Suprapubic skin (tissue), 4 donors: ENCODE measurements around the gene P4HB. TPM values are rescaled to one million over a fixed set of nuclear protein-coding genes. Genes with fewer than 3 reads are reported as not detected.

Experiments used
- DNase-seq, 2 donors: peaks; one replicate each; pipeline ENCODE4 v3.0.0-alpha.2; 2019; ENCODE audit warnings: low spot score in 2 of 2
- H3K27ac ChIP-seq: fragments of 200-600 bp; sonication (generic); one replicate; pipeline ENCODE4 v1.5.1; 2019
- H3K27me3 ChIP-seq: fragments of 200-600 bp; sonication (generic); one replicate; pipeline ENCODE4 v1.5.1; 2019
- H3K36me3 ChIP-seq: fragments of 200-600 bp; sonication (generic); one replicate; pipeline ENCODE4 v1.5.1; 2019
- H3K4me1 ChIP-seq: fragments of 200-600 bp; sonication (generic); one replicate; pipeline ENCODE4 v1.5.1; 2019
- H3K4me3 ChIP-seq: fragments of 200-600 bp; sonication (generic); one replicate; pipeline ENCODE4 v1.5.1; 2019; ENCODE audit warnings: mild to moderate bottlenecking
- H3K9me3 ChIP-seq: fragments of 200-600 bp; sonication (generic); one replicate; pipeline ENCODE4 v1.5.1; 2019
- CTCF ChIP-seq, 2 donors: fragments of 200-600 bp in 1 of 2; fragments of 450-650 bp in 1 of 2; sonication (generic) in 1 of 2; IDR thresholded peaks; one replicate each; pipeline ENCODE4 v1.5.1; 2016 to 2019; ENCODE audit warnings: antibody characterized with exemption in 2 of 2, mild to moderate bottlenecking in 1 of 2, moderate library complexity in 1 of 2
- EP300 ChIP-seq: sonication (generic); formaldehyde crosslinking; IDR thresholded peaks from one replicate; pipeline ENCODE4 v1.6.1; 2017; ENCODE audit warnings: antibody characterized with exemption
- POLR2A ChIP-seq, 2 donors: fragments of 450-650 bp; IDR thresholded peaks; one replicate each; pipeline ENCODE4 v1.6.1; 2017; ENCODE audit warnings: antibody characterized with exemption in 2 of 2, mild to moderate bottlenecking in 2 of 2, moderate library complexity in 2 of 2
- POLR2AphosphoS5 ChIP-seq, 3 donors: sonication (generic); formaldehyde crosslinking; IDR thresholded peaks; one replicate each; pipeline ENCODE4 v1.6.1; 2017; ENCODE audit warnings: antibody characterized with exemption in 3 of 3
- WGBS: methylation state at CpG from one replicate; pipeline ENCODE4 v1.1.5; 2018; 5-methylcytosine and 5-hydroxymethylcytosine counted together
- total RNA-seq, 4 donors: library from RNA; depleted of rRNA; stranded (reverse); fragments of >200 nt; gene quantifications; one replicate each; pipeline ENCODE4 v1.1.0, GENCODE V29; 2016

The P4HB gene
- 1,000 to 10,000 TPM in 1 of 4 donors, 100 to 1,000 TPM in 3; 521 to 1,041 (median 898) TPM for total RNA-seq

- Histone ChIP-seq H3K4me3 (peak within 1 kb of the TSS; percentile 92), H3K36me3 (peaks cover 18% of the 10 kb centered on the region), H3K4me1 (peaks cover 76% of the 10 kb centered on the region), H3K27ac (peak within 1 kb of the TSS; percentile 97), H3K9me3 (no peaks in the 10 kb centered on the region), H3K27me3 (no peaks in the 10 kb centered on the region)
- no peak for DNase-seq
- WGBS: 0% methylated on average over 28 of the region's 95 CpGs
- TF ChIP-seq POLR2A (IDR thresholded peaks at IDR 0.05) (peak; percentile 85 to 86), CTCF (IDR thresholded peaks at IDR 0.05) (no peak), POLR2AphosphoS5 (IDR thresholded peaks at IDR 0.05) (peak in 1 of 3 donors; percentile 72)
Measured at GRCh38 chr17:81859906-81860755, at the start of gene P4HB. P4HB (minus strand) TSS chr17:81860535; CDS start chr17:81860471, 64 bp downstream.

GRCh38 chr17:81909231-81909630 is 48.9 kb upstream of the P4HB start:
- peaks cover 28% of the 10 kb centered on the region for H3K4me1 ChIP-seq
- TF ChIP-seq CTCF (IDR thresholded peaks at IDR 0.05) (no peak), POLR2AphosphoS5 (IDR thresholded peaks at IDR 0.05) (no peak), POLR2A (IDR thresholded peaks at IDR 0.05) (no peak), EP300 (no peak)
- H3K9me3 ChIP-seq: no peaks in the 10 kb centered on the region
- no peaks in the 10 kb centered on the region for H3K27me3 ChIP-seq
- no peak overlapping the region for H3K27ac ChIP-seq
- 96% methylated on average over 8 of the region's 12 CpGs for WGBS
- no peak for DNase-seq
- peaks cover 53% of the 10 kb centered on the region for H3K36me3 ChIP-seq
- no peak overlapping the region for H3K4me3 ChIP-seq

- TF ChIP-seq POLR2AphosphoS5 (IDR thresholded peaks at IDR 0.05) (no peak), CTCF (IDR thresholded peaks at IDR 0.05) (no peak), POLR2A (IDR thresholded peaks at IDR 0.05) (no peak), EP300 (no peak)
- WGBS: no CpG with 5 or more reads among the region's 11 CpGs
- peaks cover 53% of the 10 kb centered on the region for H3K36me3 ChIP-seq
Measured at GRCh38 chr17:81908793-81909192, 48.5 kb upstream of the P4HB start.

GRCh38 chr17:81907219-81908145 is 47.1 kb upstream of the P4HB start:
- H3K9me3 ChIP-seq: no peaks in the 10 kb centered on the region
- 97% methylated on average over 18 of the region's 26 CpGs for WGBS
- no peaks in the 10 kb centered on the region for H3K27me3 ChIP-seq
- H3K27ac ChIP-seq: no peak overlapping the region
- H3K4me3 ChIP-seq: no peak overlapping the region
- peaks cover 30% of the 10 kb centered on the region for H3K4me1 ChIP-seq
- peaks cover 41% of the 10 kb centered on the region for H3K36me3 ChIP-seq
- TF ChIP-seq POLR2A (IDR thresholded peaks at IDR 0.05) (no peak), CTCF (IDR thresholded peaks at IDR 0.05) (no peak), EP300 (no peak), POLR2AphosphoS5 (IDR thresholded peaks at IDR 0.05) (no peak)
- no peak for DNase-seq

More at GRCh38 chr17:81908793-81909192, 48.5 kb upstream of the P4HB start:
- no peak overlapping the region for H3K27ac ChIP-seq
- H3K9me3 ChIP-seq: no peaks in the 10 kb centered on the region
- peaks cover 28% of the 10 kb centered on the region for H3K4me1 ChIP-seq
- no peak for DNase-seq
- H3K4me3 ChIP-seq: no peak overlapping the region
- H3K27me3 ChIP-seq: no peaks in the 10 kb centered on the region
